Astrocyte (in vitro differentiated cells and primary cell): ENCODE measurements around the gene NRG3. TPM values are rescaled to one million over a fixed set of nuclear protein-coding genes. Genes with fewer than 3 reads are reported as not detected.

Source experiments
- DNase-seq: peaks from one replicate; pipeline ENCODE4 v3.0.0-alpha.2; 2010; ENCODE audit warnings: low read depth
- FAIRE-seq: peaks from 2 replicates; lab custom pipeline; 2011; peaks lifted over from hg19 to GRCh38; lab: Jason Lieb, UNC
- H2AFZ ChIP-seq: 2 replicates; pipeline ENCODE4 v1.6.0; 2012; ENCODE audit warnings: low read depth, low read length, inconsistent platforms
- H3K27ac ChIP-seq: 2 replicates; pipeline ENCODE4 v1.5.1; 2011; ENCODE audit warnings: low read depth, low read length, inconsistent platforms
- H3K27me3 ChIP-seq: 2 replicates; pipeline ENCODE4 v1.6.0; 2011; ENCODE audit warnings: low read length, inconsistent platforms; ENCODE audit not compliant: insufficient read depth
- H3K36me3 ChIP-seq: 2 replicates; pipeline ENCODE4 v1.5.1; 2011; ENCODE audit warnings: low read length, inconsistent platforms; ENCODE audit not compliant: insufficient read depth
- H3K4me1 ChIP-seq: 2 replicates; pipeline ENCODE4 v1.5.1; 2011; ENCODE audit warnings: low read length, inconsistent platforms; ENCODE audit not compliant: insufficient read depth
- H3K4me2 ChIP-seq: 2 replicates; pipeline ENCODE4 v1.6.0; 2012; ENCODE audit warnings: low read length, inconsistent platforms
- H3K4me3 ChIP-seq: 2 replicates; pipeline ENCODE4 v1.5.1; 2011; ENCODE audit warnings: low read depth, mild to moderate bottlenecking, low read length, inconsistent platforms; ENCODE audit not compliant: insufficient read depth
- H3K79me2 ChIP-seq: 2 replicates; pipeline ENCODE4 v1.6.0; 2012; ENCODE audit warnings: mild to moderate bottlenecking, low read length, inconsistent platforms; ENCODE audit not compliant: insufficient read depth
- H3K9ac ChIP-seq: 2 replicates; pipeline ENCODE4 v1.6.0; 2012; ENCODE audit warnings: mild to moderate bottlenecking, low read length, inconsistent platforms
- H3K9me3 ChIP-seq: 2 replicates; pipeline ENCODE4 v1.5.1; 2012; ENCODE audit warnings: low read depth, mild to moderate bottlenecking, low read length, inconsistent platforms; ENCODE audit not compliant: insufficient read depth
- H4K20me1 ChIP-seq: 2 replicates; pipeline ENCODE4 v1.6.0; 2012; ENCODE audit warnings: low read length, inconsistent platforms; ENCODE audit not compliant: insufficient read depth
- H3K27ac Mint-ChIP-seq: one replicate; pipeline ENCODE4 v1.8.0; 2021; ENCODE audit warnings: mild to moderate bottlenecking, mixed read lengths; ENCODE audit not compliant: unreplicated experiment
- H3K27me3 Mint-ChIP-seq: one replicate; pipeline ENCODE4 v1.8.0; 2021; ENCODE audit warnings: low read depth, mixed read lengths; ENCODE audit not compliant: unreplicated experiment
- H3K36me3 Mint-ChIP-seq: one replicate; pipeline ENCODE4 v1.8.0; 2021; ENCODE audit warnings: low read depth, mixed read lengths; ENCODE audit not compliant: unreplicated experiment
- H3K4me1 Mint-ChIP-seq: one replicate; pipeline ENCODE4 v1.8.0; 2021; ENCODE audit warnings: low read depth, mixed read lengths; ENCODE audit not compliant: unreplicated experiment
- H3K4me3 Mint-ChIP-seq: one replicate; pipeline ENCODE4 v1.8.0; 2021; ENCODE audit warnings: mild to moderate bottlenecking, moderate library complexity, mixed read lengths; ENCODE audit not compliant: unreplicated experiment
- H3K9me3 Mint-ChIP-seq: one replicate; pipeline ENCODE4 v1.8.0; 2021; ENCODE audit warnings: mild to moderate bottlenecking, mixed read lengths; ENCODE audit not compliant: unreplicated experiment
- CTCF ChIP-seq: IDR thresholded peaks from 2 replicates; pipeline ENCODE4 v1.5.1; 2011; ENCODE audit warnings: low read depth, mild to moderate bottlenecking, inconsistent platforms, low read length, moderate library complexity; ENCODE audit not compliant: insufficient read depth
- EZH2 ChIP-seq: IDR thresholded peaks from 2 replicates; pipeline ENCODE4 v1.6.1; 2012; ENCODE audit warnings: mild to moderate bottlenecking, low read length, inconsistent platforms; ENCODE audit not compliant: insufficient read depth
- total RNA-seq: library from RNA; stranded (reverse); gene quantifications from 2 replicates; pipeline ENCODE4 v1.2.1, GENCODE V29; 2021

The NRG3 gene
- total RNA-seq, 1 donor from 2014 or later: 2.1 TPM

- Mint-ChIP-seq H3K27me3 (no peaks in the 10 kb centered on the region), H3K4me3 (no peak overlapping the region), H3K27ac (no peak overlapping the region), H3K9me3 (no peaks in the 10 kb centered on the region), H3K4me1 (no peaks in the 10 kb centered on the region), H3K36me3 (no peaks in the 10 kb centered on the region)
- no peaks in the 10 kb centered on the region for H3K36me3 ChIP-seq
- no peaks in the 10 kb centered on the region for H3K27me3 ChIP-seq
- no peaks in the 10 kb centered on the region for H3K9me3 ChIP-seq
- FAIRE-seq (no peak), DNase-seq (no peak)
- peak; percentile 57 for TF ChIP-seq CTCF
- no peak for TF ChIP-seq EZH2
- no peaks in the 10 kb centered on the region for H3K4me1 ChIP-seq
- no peak overlapping the region for H3K4me2 ChIP-seq
- no peak overlapping the region for H2AFZ ChIP-seq
- no peak overlapping the region for H3K27ac ChIP-seq
- H4K20me1 ChIP-seq: no peaks in the 10 kb centered on the region
- H3K9ac ChIP-seq: no peak overlapping the region
- no peaks in the 10 kb centered on the region for H3K79me2 ChIP-seq
- H3K4me3 ChIP-seq: no peak overlapping the region
These were observed 1094.4 kb downstream of the NRG3 start for GRCh38 chr10:82969405-82969804.

- TF ChIP-seq CTCF (no peak), EZH2 (no peak)
- no peaks in the 10 kb centered on the region for H3K36me3 ChIP-seq
- no peaks in the 10 kb centered on the region for H3K9me3 ChIP-seq
- peak overlapping the region; percentile 99 for H3K27ac Mint-ChIP-seq
- peak; percentile 2 for DNase-seq
- H3K9ac ChIP-seq: peak overlapping the region; percentile 81
- H3K79me2 ChIP-seq: no peaks in the 10 kb centered on the region
- H3K27me3 ChIP-seq: no peaks in the 10 kb centered on the region
- FAIRE-seq: no peak
- H2AFZ ChIP-seq: no peak overlapping the region
- no peaks in the 10 kb centered on the region for H4K20me1 ChIP-seq
- no peaks in the 10 kb centered on the region for H3K27me3 Mint-ChIP-seq
- H3K4me2 ChIP-seq: peak overlapping the region; percentile 74
- H3K4me3 Mint-ChIP-seq: no peak overlapping the region
- peaks cover 27% of the 10 kb centered on the region for H3K4me1 ChIP-seq
- H3K27ac ChIP-seq: peak overlapping the region; percentile 98
- H3K4me3 ChIP-seq: no peak overlapping the region
- H3K4me1 Mint-ChIP-seq: peaks cover 32% of the 10 kb centered on the region
- H3K36me3 Mint-ChIP-seq: no peaks in the 10 kb centered on the region
- H3K9me3 Mint-ChIP-seq: peaks cover 2% of the 10 kb centered on the region
These were observed 1105.3 kb downstream of the NRG3 start for GRCh38 chr10:82980321-82980720.

GRCh38 chr10:82981137-82981723 is 1106.2 kb downstream of the NRG3 start:
- peaks cover 32% of the 10 kb centered on the region for H3K4me1 Mint-ChIP-seq
- Histone ChIP-seq H3K79me2 (no peaks in the 10 kb centered on the region), H2AFZ (peak overlapping the region; percentile 31), H3K4me1 (peaks cover 27% of the 10 kb centered on the region), H3K9me3 (no peaks in the 10 kb centered on the region), H3K4me3 (peak overlapping the region; percentile 20), H3K36me3 (no peaks in the 10 kb centered on the region), H3K9ac (peak overlapping the region; percentile 81), H3K4me2 (peak overlapping the region; percentile 74), H3K27ac (peak overlapping the region; percentile 98), H3K27me3 (no peaks in the 10 kb centered on the region), H4K20me1 (no peaks in the 10 kb centered on the region)
- H3K36me3 Mint-ChIP-seq: no peaks in the 10 kb centered on the region
- no peak for TF ChIP-seq CTCF
- TF ChIP-seq EZH2: no peak
- FAIRE-seq (peak; percentile 88), DNase-seq (peak; percentile 88)
- peaks cover 2% of the 10 kb centered on the region for H3K9me3 Mint-ChIP-seq
- H3K27me3 Mint-ChIP-seq: no peaks in the 10 kb centered on the region
- no peak overlapping the region for H3K4me3 Mint-ChIP-seq
- peak overlapping the region; percentile 99 for H3K27ac Mint-ChIP-seq
